GM18507 (cell line): ENCODE results near the gene SYNPO2.
"Not testable (repeated sequence)": the region's sequence is repeated elsewhere in the genome, so short reads cannot be mapped to it uniquely, and the experiment has no call there.

Experiments
- DNase-seq: peaks from one replicate; pipeline ENCODE4 v3.0.0; 2011; ENCODE audit warnings: low read depth; ENCODE audit not compliant: insufficient read length; ENCODE audit errors: extremely low spot score
- FAIRE-seq: peaks from 2 replicates; lab custom pipeline; 2011; peaks lifted over from hg19 to GRCh38; lab: Jason Lieb, UNC

The SYNPO2 gene

GRCh38 chr4:118872181-118872580, 16.5 kb upstream of the SYNPO2 start:
- no peak for FAIRE-seq

GRCh38 chr4:118877797-118878196, 10.9 kb upstream of the SYNPO2 start:
- DNase-seq (no peak), FAIRE-seq (no peak)

More at GRCh38 chr4:118872181-118872580, 16.5 kb upstream of the SYNPO2 start:
- DNase-seq = no peak

- not testable (repeated sequence) for DNase-seq, FAIRE-seq
Observed at GRCh38 chr4:118878507-118878906, 10.1 kb upstream of the SYNPO2 start.

GRCh38 chr4:118879409-118879808, 9.2 kb upstream of the SYNPO2 start:
- FAIRE-seq = no peak

DNA sequence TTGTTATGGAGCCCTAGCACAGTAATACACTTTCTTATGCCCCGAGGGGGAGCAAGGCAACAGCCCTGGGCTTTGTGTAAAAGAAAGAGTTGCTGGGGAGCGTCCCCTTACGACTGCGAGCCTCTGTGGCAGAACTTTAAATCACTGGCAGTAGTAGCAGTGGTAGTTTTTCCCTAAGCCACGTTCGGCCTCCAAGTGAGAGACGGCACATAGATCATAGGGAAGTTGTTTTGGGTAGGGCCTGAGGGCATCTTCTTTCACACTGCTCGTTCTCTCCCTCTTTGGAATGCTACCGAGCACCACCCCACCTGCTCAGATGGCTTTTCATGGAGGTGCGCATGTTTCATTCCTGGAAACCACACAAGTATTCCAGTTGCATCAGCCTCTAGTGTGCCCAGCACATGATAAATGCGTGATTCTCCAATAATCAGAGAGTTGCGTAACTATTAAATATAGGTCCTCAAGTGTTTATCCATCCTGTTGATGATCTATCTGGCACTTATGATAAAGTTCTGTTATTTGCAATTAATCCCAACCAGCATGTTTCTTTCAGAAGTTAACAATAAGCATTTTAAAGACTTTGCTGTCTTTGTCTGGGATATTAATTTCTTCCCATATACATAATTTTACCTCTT, 7.0 kb upstream of the SYNPO2 start:
- FAIRE-seq = no peak
- no peak for DNase-seq

More at GRCh38 chr4:118879409-118879808, 9.2 kb upstream of the SYNPO2 start:
- DNase-seq = no peak

GRCh38 chr4:118883861-118884260, 4.8 kb upstream of the SYNPO2 start:
- DNase-seq (no peak), FAIRE-seq (no peak)

- no peak for DNase-seq
- no peak for FAIRE-seq
Observed at GRCh38 chr4:118884716-118885115, 3.9 kb upstream of the SYNPO2 start.

GRCh38 chr4:118889312-118889691, 648 bp downstream of the SYNPO2 start:
- FAIRE-seq (no peak), DNase-seq (no peak)

- no peak for DNase-seq
- FAIRE-seq = no peak
Observed at GRCh38 chr4:118894034-118894433, 5.4 kb downstream of the SYNPO2 start.

DNA sequence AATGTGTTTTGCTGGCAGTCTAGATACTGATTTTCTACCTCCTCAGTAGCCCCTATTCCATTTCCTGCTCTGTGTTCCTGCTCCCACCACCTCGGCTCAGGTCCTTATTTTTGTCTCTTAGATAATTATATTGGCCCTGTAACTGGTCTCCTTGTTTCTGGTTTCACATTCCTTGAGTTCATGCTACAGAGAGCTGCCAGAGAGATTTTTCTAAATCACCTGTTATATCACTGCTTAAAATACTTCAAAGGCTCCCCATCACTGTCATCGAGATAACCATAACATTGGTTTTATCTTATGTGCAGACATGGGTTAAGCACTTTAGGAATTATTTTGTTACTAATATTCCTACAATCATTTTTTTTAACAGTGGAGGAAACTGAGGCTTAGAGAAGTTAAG, 9.6 kb downstream of the SYNPO2 start:
- FAIRE-seq (no peak), DNase-seq (no peak)

DNA sequence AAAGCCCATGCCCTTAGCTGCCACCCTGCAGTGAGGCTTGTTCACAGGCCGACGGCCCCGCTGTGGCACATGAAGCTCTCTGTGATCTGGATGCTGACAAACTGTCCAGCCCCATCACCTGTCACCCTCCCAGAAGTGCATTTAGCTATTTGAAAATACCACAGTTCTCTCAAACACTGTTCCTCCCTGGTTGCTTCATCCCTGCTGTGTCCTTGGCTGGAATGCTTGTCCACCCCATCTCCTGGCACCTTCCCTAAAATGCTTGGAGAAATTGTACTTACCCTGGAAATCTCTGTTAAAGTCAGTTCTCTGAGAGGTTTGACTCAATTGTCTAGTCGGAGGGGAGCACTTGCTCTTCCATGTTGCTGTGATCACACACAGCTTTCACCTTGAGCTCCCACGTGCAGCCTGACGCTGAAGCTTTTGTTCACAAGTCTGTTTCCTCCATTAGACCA, 10.1 kb downstream of the SYNPO2 start:
- DNase-seq = no peak
- no peak for FAIRE-seq

DNA sequence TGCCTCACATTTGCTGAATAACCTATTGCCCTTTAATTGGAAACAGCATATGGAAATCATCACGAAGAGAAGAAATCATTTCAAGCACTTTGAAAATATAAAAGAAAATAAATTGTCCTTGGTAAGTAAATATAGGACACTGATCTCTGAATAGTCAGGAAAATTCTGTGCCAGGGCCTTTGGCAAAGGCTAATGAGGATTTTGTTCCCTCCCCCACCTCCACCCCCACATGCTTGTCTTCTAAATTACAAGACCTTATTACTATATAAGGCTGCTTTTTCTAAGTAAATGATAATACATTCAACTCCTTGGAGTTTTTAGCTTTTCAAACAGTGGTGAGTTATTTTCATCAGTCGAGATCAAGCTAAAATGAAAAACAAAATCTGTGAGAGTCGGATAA, 15.8 kb downstream of the SYNPO2 start:
- FAIRE-seq (no peak), DNase-seq (no peak)

DNA sequence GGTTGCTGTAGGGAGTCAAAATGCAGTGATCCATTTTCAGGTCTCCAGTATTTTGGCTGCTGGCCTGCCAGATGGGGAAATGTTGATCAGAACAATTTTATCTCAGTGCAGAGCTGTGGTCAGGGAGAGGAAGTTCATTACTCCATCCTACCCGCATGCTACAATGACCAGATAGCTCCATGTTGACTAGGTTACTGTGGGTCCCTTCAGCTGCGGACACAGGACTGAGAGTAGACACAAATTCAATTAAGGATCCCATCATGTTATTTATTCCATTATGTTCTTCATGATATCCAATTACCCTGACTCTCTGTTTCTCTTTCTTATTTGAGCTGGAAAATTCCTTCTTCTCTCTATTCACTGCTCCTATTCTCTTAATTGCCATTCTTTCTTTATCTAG, 16.3 kb downstream of the SYNPO2 start:
- FAIRE-seq (no peak), DNase-seq (no peak)

DNA sequence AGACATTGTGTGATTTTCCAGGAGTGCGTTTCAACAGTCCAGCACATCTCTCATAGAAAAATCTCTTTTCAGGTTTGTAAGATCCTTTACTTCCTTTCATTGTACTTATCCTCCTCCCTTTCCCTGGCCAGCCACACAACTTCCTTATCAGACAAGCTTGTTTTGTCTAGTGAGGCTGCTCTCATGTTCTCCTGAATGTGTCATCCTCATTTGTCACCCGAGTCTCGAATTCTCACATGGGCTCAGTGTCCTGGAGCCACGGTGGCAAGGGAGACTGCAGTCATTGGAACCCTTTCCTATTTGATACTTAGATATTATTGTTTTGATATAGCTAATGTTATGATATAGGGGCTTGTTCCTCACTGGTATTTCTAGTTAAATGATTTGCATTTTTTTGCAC, 16.9 kb downstream of the SYNPO2 start:
- FAIRE-seq = no peak
- DNase-seq = no peak

- FAIRE-seq = no peak
Observed at GRCh38 chr4:118909173-118909956, 20.7 kb downstream of the SYNPO2 start.

DNA sequence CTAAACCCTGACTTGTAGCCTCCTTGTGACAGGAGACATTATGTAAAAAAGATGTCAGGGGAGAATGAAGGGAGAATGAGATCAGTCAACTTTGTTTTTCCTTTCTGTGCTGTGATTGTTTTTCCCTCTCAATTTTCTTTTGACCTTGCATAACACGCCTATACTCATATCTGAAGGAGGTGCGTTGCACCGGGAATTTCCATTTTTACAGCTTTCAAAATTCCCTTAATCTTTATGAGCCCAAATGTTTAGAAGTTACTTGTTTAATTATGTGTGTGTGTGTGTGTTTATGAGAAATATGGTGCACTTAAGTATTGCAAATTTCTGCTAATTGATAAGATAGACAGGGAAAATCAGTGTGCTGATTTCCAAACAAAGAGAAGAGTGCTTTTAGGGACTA, 21.6 kb downstream of the SYNPO2 start:
- FAIRE-seq = no peak

More at GRCh38 chr4:118909173-118909956, 20.7 kb downstream of the SYNPO2 start:
- DNase-seq = no peak

DNA sequence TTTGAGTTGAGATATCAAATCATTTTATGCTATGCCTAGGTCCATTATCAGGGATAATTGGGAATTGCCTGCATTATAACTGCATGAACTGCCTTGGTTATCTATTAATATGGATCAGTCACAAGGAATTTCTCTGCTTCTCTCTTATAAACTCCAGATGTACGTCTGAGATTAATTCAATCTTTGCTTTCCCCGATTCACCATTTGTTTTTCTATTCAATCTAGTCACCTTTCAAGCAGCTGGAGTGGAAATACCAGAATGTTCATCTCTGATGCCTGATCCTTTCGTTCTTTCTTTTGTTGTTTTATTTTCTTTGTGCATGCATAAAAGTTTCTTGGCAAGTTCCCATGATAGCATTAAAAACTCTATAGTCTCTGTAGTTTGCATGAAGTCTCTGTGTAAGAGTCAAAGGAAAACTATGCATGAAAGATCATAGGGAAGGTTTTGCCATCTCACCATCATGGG, 22.6 kb downstream of the SYNPO2 start:
- FAIRE-seq (no peak), DNase-seq (no peak)

More for the DNA sequence above, 21.6 kb downstream of the SYNPO2 start:
- no peak for DNase-seq

GRCh38 chr4:118915468-118915867, 26.8 kb downstream of the SYNPO2 start:
- DNase-seq (no peak), FAIRE-seq (no peak)

GRCh38 chr4:118916691-118917289, 28.1 kb downstream of the SYNPO2 start:
- DNase-seq = no peak
- no peak for FAIRE-seq

- no peak for DNase-seq
- no peak for FAIRE-seq
Observed at GRCh38 chr4:118917582-118917981, 28.9 kb downstream of the SYNPO2 start.
